Lung (tissue), 12 donors: ENCODE data around the gene RAD18. TPM values are rescaled to one million over a fixed set of nuclear protein-coding genes. Genes with fewer than 3 reads are reported as not detected.

Source experiments
- ATAC-seq: fragments of 200-7000 bp; cut with Tn5 transposase; one replicate; pipeline ENCODE4 v1.9.1; 2020; ENCODE audit warnings: moderate number of reproducible peaks; ENCODE audit not compliant: insufficient read depth, low FRiP score
- DNase-seq, 3 donors: peaks; one replicate each; pipeline ENCODE4 v3.0.0-alpha.2; 2013 to 2017
- H3K27ac ChIP-seq, 2 donors: one replicate each; pipeline ENCODE4 v1.5.1; 2013; ENCODE audit warnings: mild to moderate bottlenecking in 2 of 2, moderate library complexity in 2 of 2, control low read depth in 1 of 2, inconsistent platforms in 1 of 2, low read depth in 1 of 2, low read length in 1 of 2
- H3K27me3 ChIP-seq, 3 donors: one replicate each; pipeline ENCODE4 v1.5.1; 2013; ENCODE audit warnings: low read length in 2 of 3; ENCODE audit not compliant: control insufficient read depth in 3 of 3, insufficient read depth in 3 of 3
- H3K36me3 ChIP-seq, 4 donors: one replicate each; pipeline ENCODE4 v1.5.1; 2013; ENCODE audit warnings: low read length in 4 of 4, mild to moderate bottlenecking in 1 of 4, moderate library complexity in 1 of 4; ENCODE audit not compliant: control insufficient read depth in 4 of 4, insufficient read depth in 4 of 4
- H3K4me1 ChIP-seq, 5 donors: one replicate each; pipeline ENCODE4 v1.5.1; 2013; ENCODE audit warnings: low read length in 5 of 5, mild to moderate bottlenecking in 2 of 5, moderate library complexity in 1 of 5; ENCODE audit not compliant: control insufficient read depth in 5 of 5, insufficient read depth in 5 of 5
- H3K4me3 ChIP-seq: one replicate; pipeline ENCODE4 v1.5.1; 2013; ENCODE audit warnings: mild to moderate bottlenecking, control low read depth, moderate library complexity
- H3K9ac ChIP-seq, 2 donors: one replicate each; pipeline ENCODE4 v1.5.1; 2013; ENCODE audit warnings: low read length in 2 of 2, control low read depth in 1 of 2; ENCODE audit not compliant: insufficient read depth in 1 of 2
- H3K9me3 ChIP-seq, 4 donors: one replicate each; pipeline ENCODE4 v1.5.1; 2013; ENCODE audit warnings: low read length in 3 of 4, mild to moderate bottlenecking in 1 of 4, moderate library complexity in 1 of 4; ENCODE audit not compliant: control insufficient read depth in 4 of 4, insufficient read depth in 3 of 4
- WGBS, 2 donors: extraction: QIAGEN DNeasy Blood & Tissue Kit; methylation state at CpG; one replicate each; pipeline ENCODE4 v1.1.7; 2013; 5-methylcytosine and 5-hydroxymethylcytosine counted together
- polyA plus RNA-seq, 2 donors: library from polyadenylated mRNA; stranded (reverse); fragments of 200-250 nt; gene quantifications; one replicate each; pipeline ENCODE4 v1.2.1, GENCODE V29; 2013
- total RNA-seq, 2 donors: library from RNA; depleted of rRNA in 1 of 2; stranded (reverse); fragments of >200 nt in 1 of 2; gene quantifications; one replicate each; pipeline ENCODE4 v1.2.1, GENCODE V29; 2014 to 2021
- TF ChIP-seq, protein P1 (sequence below): IDR thresholded peaks from 2 replicates; pipeline ENCODE4 v1.5.1; 2012; ENCODE audit warnings: mild to moderate bottlenecking; ENCODE audit errors: control extremely low read depth, extremely low read depth
- donor health status: control.
- donor health status: control.
- donor health status: Bipolar disorder and iron deficiency.
- donor health status: healthy.
- donor health status: DM: yes; HTN: yes; CAD: no.

RAD18 gene
- total and polyA plus RNA-seq, 4 donors: 2.1 to 23.6 (median 6.3) TPM

DNA sequence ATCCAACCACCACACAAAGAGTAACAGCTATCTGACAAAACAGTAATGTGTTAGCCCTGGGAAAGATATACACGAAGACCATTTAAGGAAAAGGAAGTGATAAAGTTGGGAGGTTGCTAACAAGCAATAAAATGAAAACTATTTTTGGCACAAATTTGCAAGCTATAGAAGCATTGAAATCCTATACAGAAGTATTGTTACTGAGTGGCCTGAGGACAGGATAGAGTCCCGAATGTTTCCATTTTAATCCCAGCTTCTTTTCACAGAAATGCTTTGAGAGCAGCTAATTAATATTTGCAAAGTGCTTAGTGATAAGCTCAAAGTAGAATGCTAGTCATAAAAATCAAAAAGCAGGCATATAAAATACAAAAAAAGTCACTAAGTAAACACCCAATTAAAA lies 51.5 kb downstream of the RAD18 start:
- Histone ChIP-seq H3K9ac (no peak overlapping the region), H3K36me3 (peaks cover 0 to 8% (median 2%) of the 10 kb centered on the region in 4 donors), H3K27ac (no peak overlapping the region), H3K4me3 (no peak overlapping the region), H3K4me1 (no peaks in the 10 kb centered on the region), H3K27me3 (no peaks in the 10 kb centered on the region), H3K9me3 (no peaks in the 10 kb centered on the region)
- no peak for ATAC-seq
- TF ChIP-seq, protein P1, sequence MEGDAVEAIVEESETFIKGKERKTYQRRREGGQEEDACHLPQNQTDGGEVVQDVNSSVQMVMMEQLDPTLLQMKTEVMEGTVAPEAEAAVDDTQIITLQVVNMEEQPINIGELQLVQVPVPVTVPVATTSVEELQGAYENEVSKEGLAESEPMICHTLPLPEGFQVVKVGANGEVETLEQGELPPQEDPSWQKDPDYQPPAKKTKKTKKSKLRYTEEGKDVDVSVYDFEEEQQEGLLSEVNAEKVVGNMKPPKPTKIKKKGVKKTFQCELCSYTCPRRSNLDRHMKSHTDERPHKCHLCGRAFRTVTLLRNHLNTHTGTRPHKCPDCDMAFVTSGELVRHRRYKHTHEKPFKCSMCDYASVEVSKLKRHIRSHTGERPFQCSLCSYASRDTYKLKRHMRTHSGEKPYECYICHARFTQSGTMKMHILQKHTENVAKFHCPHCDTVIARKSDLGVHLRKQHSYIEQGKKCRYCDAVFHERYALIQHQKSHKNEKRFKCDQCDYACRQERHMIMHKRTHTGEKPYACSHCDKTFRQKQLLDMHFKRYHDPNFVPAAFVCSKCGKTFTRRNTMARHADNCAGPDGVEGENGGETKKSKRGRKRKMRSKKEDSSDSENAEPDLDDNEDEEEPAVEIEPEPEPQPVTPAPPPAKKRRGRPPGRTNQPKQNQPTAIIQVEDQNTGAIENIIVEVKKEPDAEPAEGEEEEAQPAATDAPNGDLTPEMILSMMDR: no peak
- no peak for DNase-seq
- WGBS, 2 donors: 60 to 64% methylated on average over 2 of the region's 2 CpGs

DNA sequence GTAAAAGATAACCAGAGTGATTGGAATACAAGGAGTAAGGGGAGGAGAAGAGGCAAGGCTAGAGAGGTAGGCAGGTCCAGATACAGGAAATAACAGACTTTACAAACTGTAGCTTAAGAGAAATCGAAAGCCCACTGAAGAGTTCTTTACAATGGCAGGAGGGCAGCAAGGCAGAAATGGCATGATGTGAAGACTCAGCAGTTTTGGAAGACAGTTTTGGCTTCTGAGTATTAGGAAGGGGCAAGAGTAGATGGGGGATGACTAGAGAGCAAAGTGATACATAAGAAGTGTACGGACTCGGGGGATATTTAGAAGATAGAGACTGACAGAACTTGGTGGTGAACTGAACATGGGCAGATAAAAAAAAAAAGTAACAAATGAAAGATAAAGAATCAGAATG lies 54.1 kb downstream of the RAD18 start:
- DNase-seq: no peak
- Histone ChIP-seq H3K27ac (no peak overlapping the region), H3K36me3 (peaks cover 0 to 8% (median 2%) of the 10 kb centered on the region in 4 donors), H3K9me3 (no peaks in the 10 kb centered on the region), H3K4me3 (no peak overlapping the region), H3K4me1 (no peaks in the 10 kb centered on the region), H3K27me3 (no peaks in the 10 kb centered on the region), H3K9ac (no peak overlapping the region)
- ATAC-seq: no peak
- 79 to 99% methylated on average over 3 of the region's 3 CpGs for WGBS, 2 donors
- TF ChIP-seq, protein P1: no peak

DNA sequence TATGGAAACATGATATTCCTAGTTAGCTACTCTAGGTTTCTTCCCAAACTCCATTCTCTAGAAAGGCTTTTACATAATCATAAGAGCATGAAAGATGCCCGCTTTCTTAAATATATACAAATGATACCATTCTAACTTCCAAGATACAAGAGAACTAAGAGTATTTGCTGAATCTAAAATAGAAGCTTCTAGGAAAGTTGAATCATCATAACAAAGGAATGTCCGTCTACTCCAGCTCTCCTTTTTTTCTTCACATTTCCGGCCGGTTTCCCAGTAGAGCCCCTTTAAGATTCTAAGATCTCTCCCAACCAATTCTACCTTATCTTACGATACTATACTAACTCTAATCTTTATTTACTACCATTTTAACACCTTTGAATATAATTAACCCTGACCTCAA lies 60.1 kb downstream of the RAD18 start:
- TF ChIP-seq, protein P1: no peak
- Histone ChIP-seq H3K36me3 (peaks cover 0 to 2% (median 0%) of the 10 kb centered on the region in 4 donors), H3K4me1 (no peaks in the 10 kb centered on the region), H3K27ac (no peak overlapping the region), H3K9me3 (no peaks in the 10 kb centered on the region), H3K27me3 (no peaks in the 10 kb centered on the region), H3K9ac (no peak overlapping the region), H3K4me3 (no peak overlapping the region)
- no peak for DNase-seq
- ATAC-seq: no peak
- 90 to 97% methylated on average over 5 of the region's 5 CpGs for WGBS, 2 donors

DNA sequence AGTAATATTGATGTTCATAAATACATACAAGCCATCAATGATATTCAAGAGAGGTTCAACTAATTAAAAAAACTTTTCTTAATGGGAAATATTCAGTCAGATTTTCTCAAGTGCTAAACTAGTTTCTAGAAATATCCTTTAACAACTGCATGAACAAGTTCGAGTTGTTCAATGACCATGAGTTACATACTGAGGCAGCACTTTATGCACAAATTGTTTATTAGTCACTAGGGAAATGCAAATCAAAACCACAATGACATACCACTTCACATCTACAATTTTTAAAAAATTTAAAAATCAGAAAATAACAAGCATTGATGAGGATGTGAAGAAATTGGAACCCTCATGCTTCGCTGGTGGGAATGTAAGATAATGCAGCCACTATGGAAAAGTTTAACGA lies 62.4 kb downstream of the RAD18 start:
- no peaks in the 10 kb centered on the region for H3K4me1 ChIP-seq
- 92 to 94% methylated on average over 3 of the region's 3 CpGs for WGBS, 2 donors
- no peaks in the 10 kb centered on the region for H3K9me3 ChIP-seq
- ATAC-seq (no peak), DNase-seq (no peak)
- TF ChIP-seq, protein P1: no peak
- H3K4me3 ChIP-seq: no peak overlapping the region
- peaks cover 0 to 6% (median 0%) of the 10 kb centered on the region in 4 donors for H3K36me3 ChIP-seq
- no peaks in the 10 kb centered on the region for H3K27me3 ChIP-seq
- H3K27ac ChIP-seq: no peak overlapping the region
- no peak overlapping the region for H3K9ac ChIP-seq
